ENCODE results near the gene SGCD.

GRCh38 chr5:156799171-156799570 is 472.2 kb downstream of the SGCD start:
- TF ChIP-seq NFRKB (IDR thresholded peaks at IDR 0.05; ENCODE audit: low read depth) (no peak), GATAD2A (IDR thresholded peaks at IDR 0.05) (no peak), BMI1 (IDR thresholded peaks at IDR 0.05; ENCODE audit: low read length) (no peak), SRF (CRISPR knock-in tag; IDR thresholded peaks at IDR 0.05) (no peak), TCFL5 (CRISPR knock-in tag; conservative IDR thresholded peaks at IDR 0.05) (no peak), TEAD4 (IDR thresholded peaks at IDR 0.05; ENCODE audit: low read length) (no peak), TEAD4 (CRISPR knock-in tag; IDR thresholded peaks at IDR 0.05; ENCODE audit: borderline replicate concordance) (no peak), RNF2 (IDR thresholded peaks at IDR 0.05) (no peak), ZNF24 (IDR thresholded peaks at IDR 0.05) (no peak), CEBPB (tag; IDR thresholded peaks at IDR 0.05) (no peak), FIP1L1 (IDR thresholded peaks at IDR 0.05; ENCODE audit: low read depth, low read length, poor library complexity, severe bottlenecking) (no peak), ZBTB17 (CRISPR knock-in tag; IDR thresholded peaks at IDR 0.05) (no peak), ZNF140 (CRISPR knock-in tag; IDR thresholded peaks at IDR 0.05) (no peak), MAZ (CRISPR knock-in tag; conservative IDR thresholded peaks at IDR 0.05 in 1 of 2, IDR thresholded peaks at IDR 0.05 in 1 of 2) (no peak)
- TF ChIP-seq, protein P1, sequence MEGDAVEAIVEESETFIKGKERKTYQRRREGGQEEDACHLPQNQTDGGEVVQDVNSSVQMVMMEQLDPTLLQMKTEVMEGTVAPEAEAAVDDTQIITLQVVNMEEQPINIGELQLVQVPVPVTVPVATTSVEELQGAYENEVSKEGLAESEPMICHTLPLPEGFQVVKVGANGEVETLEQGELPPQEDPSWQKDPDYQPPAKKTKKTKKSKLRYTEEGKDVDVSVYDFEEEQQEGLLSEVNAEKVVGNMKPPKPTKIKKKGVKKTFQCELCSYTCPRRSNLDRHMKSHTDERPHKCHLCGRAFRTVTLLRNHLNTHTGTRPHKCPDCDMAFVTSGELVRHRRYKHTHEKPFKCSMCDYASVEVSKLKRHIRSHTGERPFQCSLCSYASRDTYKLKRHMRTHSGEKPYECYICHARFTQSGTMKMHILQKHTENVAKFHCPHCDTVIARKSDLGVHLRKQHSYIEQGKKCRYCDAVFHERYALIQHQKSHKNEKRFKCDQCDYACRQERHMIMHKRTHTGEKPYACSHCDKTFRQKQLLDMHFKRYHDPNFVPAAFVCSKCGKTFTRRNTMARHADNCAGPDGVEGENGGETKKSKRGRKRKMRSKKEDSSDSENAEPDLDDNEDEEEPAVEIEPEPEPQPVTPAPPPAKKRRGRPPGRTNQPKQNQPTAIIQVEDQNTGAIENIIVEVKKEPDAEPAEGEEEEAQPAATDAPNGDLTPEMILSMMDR (IDR thresholded peaks at IDR 0.05 in 2 of 3, conservative IDR thresholded peaks at IDR 0.05 in 1 of 3; ENCODE audit: insufficient read depth in 2 of 3, low read depth in 1 of 3, low read length in 3 of 3), result no peak
